ENCODE measurements around the gene ZNF652.

Gene ZNF652

DNA sequence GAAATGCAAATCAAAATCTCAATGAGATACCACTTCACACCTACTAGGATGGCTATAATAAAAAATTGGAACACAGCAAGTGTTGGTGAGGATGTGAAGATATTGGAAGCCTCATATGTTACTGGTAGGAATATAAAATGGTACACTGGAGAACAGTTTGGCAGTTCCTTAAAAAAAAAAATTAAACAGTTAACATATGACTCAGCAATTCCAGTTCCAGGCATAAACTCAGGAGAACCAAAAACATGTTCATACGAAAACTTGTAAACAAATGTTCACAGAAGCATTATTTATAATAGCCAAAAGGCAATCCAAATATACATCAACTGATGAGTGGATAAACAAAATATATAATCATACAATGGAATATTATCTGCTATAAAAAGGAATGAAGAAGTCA lies 28.2 kb downstream of the ZNF652 start:
- no peak overlapping the region for H2AK5ac ChIP-seq (ENCODE audit: low read length)
- H3K4me1 ChIP-seq (ENCODE audit: control insufficient read depth, low read depth, low read length): no peaks in the 10 kb centered on the region
- no CpG with 5 or more reads among the region's 1 CpG for WGBS (ENCODE audit: extremely low coverage, insufficient coverage, low lambda C conversion rate)
- H2BK120ac ChIP-seq (ENCODE audit: low read depth, low read length): no peak overlapping the region
- no peak overlapping the region for H2BK15ac ChIP-seq (replicated peaks; ENCODE audit: low read depth)
- H3K56ac ChIP-seq (ENCODE audit: low read length): no peak overlapping the region
- H4K5ac ChIP-seq (ENCODE audit: low read length): no peak overlapping the region
- no peaks in the 10 kb centered on the region for H3K79me2 ChIP-seq (ENCODE audit: control insufficient read depth, insufficient read depth, low read length)
- H3K4ac ChIP-seq (ENCODE audit: low read depth, low read length): no peak overlapping the region
- no peaks in the 10 kb centered on the region for H3K27me3 ChIP-seq (ENCODE audit: insufficient read depth, low read length, poor library complexity)
- H3K9ac ChIP-seq (ENCODE audit: low read length): no peak overlapping the region
- no peaks in the 10 kb centered on the region for H3K36me3 ChIP-seq (ENCODE audit: control insufficient read depth, insufficient read depth, low read length)
- no peak for DNase-seq
- H3K4me2 ChIP-seq (ENCODE audit: low read length): no peak overlapping the region
- no peak overlapping the region for H2BK5ac ChIP-seq (ENCODE audit: low read length)
- H3K18ac ChIP-seq (ENCODE audit: low read length): no peak overlapping the region
- no peak overlapping the region for H4K8ac ChIP-seq (ENCODE audit: low read depth, low read length)
- peaks cover 3% of the 10 kb centered on the region for H3K79me1 ChIP-seq (ENCODE audit: low read length)
- H3K27ac ChIP-seq (ENCODE audit: low read depth, low read length): no peak overlapping the region
- H3K23ac ChIP-seq (ENCODE audit: low read length): no peak overlapping the region
- no peak overlapping the region for H3K4me3 ChIP-seq (ENCODE audit: low read length)

DNA sequence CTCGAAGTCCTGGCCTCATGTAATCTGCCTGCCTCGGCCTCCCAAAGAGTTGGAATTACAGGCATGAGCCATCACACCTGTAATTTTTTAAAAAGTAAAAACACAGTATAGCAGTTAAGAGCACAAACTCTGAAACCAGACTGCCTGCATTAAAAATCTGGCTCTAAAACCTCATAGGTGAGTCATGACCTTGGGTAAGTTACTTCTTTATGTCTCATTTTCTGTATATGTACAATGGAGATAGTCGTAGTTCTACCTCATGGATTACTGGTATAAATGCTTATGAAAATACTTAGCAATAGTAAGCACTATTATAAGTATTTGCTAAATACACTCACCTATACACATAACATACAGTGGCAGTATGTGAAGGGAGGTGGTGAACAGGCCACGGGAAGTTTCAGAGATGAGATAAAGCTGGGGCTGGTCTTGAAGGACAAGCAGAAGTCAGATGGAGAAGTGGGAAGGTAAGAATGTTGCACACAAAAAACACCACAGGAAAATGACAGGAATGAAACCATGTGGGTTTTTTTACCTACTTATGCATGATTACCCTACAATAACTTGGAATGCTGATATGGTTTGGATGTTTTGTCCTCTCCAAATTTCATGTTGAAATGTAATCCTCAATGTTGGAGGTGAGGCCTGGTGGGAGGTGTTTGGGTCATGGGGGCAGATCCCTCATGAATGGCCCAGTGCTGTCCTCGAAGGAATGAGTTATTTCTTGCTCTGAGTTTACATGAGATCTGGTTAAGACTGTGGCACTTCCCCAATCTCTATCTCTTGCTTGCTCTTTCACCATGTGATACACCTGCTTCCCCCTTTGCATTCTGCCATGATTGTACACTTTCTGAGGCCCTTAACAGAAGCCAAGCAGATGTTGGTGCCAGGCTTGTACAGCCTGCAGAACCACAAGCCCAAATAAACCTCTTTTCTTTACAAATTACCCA lies 33.9 kb downstream of the ZNF652 start:
- H3K79me2 ChIP-seq (ENCODE audit: control insufficient read depth, insufficient read depth, low read length): no peaks in the 10 kb centered on the region
- no peak overlapping the region for H3K56ac ChIP-seq (ENCODE audit: low read length)
- peaks cover 7% of the 10 kb centered on the region for H3K79me1 ChIP-seq (ENCODE audit: low read length)
- no peak overlapping the region for H3K18ac ChIP-seq (ENCODE audit: low read length)
- no peak overlapping the region for H4K5ac ChIP-seq (ENCODE audit: low read length)
- no peak overlapping the region for H3K4ac ChIP-seq (ENCODE audit: low read depth, low read length)
- H3K9ac ChIP-seq (ENCODE audit: low read length): no peak overlapping the region
- no peak overlapping the region for H2BK15ac ChIP-seq (replicated peaks; ENCODE audit: low read depth)
- no peak overlapping the region for H2AK5ac ChIP-seq (ENCODE audit: low read length)
- no peaks in the 10 kb centered on the region for H3K36me3 ChIP-seq (ENCODE audit: control insufficient read depth, insufficient read depth, low read length)
- H3K27me3 ChIP-seq (ENCODE audit: insufficient read depth, low read length, poor library complexity): no peaks in the 10 kb centered on the region
- H3K23ac ChIP-seq (ENCODE audit: low read length): no peak overlapping the region
- no peak overlapping the region for H2BK120ac ChIP-seq (ENCODE audit: low read depth, low read length)
- no CpG with 5 or more reads among the region's 5 CpGs for WGBS (ENCODE audit: extremely low coverage, insufficient coverage, low lambda C conversion rate)
- no peak for DNase-seq
- H2BK5ac ChIP-seq (ENCODE audit: low read length): no peak overlapping the region
- H4K8ac ChIP-seq (ENCODE audit: low read depth, low read length): no peak overlapping the region
- no peak overlapping the region for H3K4me2 ChIP-seq (ENCODE audit: low read length)
- H3K4me3 ChIP-seq (ENCODE audit: low read length): no peak overlapping the region
- no peak overlapping the region for H3K27ac ChIP-seq (ENCODE audit: low read depth, low read length)
- no peaks in the 10 kb centered on the region for H3K4me1 ChIP-seq (ENCODE audit: control insufficient read depth, low read depth, low read length)

DNA sequence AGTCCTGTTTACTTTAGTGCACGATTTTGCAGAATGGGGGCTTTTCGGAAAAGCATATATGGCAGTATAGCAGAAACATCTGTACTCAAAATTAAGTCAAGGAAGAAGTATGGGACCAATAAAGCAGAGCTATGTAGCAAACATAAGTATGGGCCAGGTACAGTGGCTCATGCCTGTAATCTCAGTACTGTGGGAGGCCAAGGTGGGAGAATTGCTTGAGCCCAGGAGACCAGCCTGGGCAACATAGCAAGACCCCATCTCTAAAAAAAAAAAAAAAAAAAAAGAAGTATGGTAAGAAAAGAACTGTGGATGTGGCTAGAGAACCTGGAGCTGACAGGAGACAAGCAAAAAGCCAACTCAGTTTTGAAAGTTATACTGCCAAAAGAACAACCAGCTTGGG lies 36.1 kb downstream of the ZNF652 start:
- H2AK5ac ChIP-seq (ENCODE audit: low read length): no peak overlapping the region
- no peaks in the 10 kb centered on the region for H3K4me1 ChIP-seq (ENCODE audit: control insufficient read depth, low read depth, low read length)
- no peaks in the 10 kb centered on the region for H3K27me3 ChIP-seq (ENCODE audit: insufficient read depth, low read length, poor library complexity)
- no peak overlapping the region for H2BK5ac ChIP-seq (ENCODE audit: low read length)
- H2BK15ac ChIP-seq (replicated peaks; ENCODE audit: low read depth): no peak overlapping the region
- no peak overlapping the region for H3K23ac ChIP-seq (ENCODE audit: low read length)
- H4K8ac ChIP-seq (ENCODE audit: low read depth, low read length): no peak overlapping the region
- no CpG with 5 or more reads among the region's 2 CpGs for WGBS (ENCODE audit: extremely low coverage, insufficient coverage, low lambda C conversion rate)
- peaks cover 7% of the 10 kb centered on the region for H3K79me1 ChIP-seq (ENCODE audit: low read length)
- no peaks in the 10 kb centered on the region for H3K79me2 ChIP-seq (ENCODE audit: control insufficient read depth, insufficient read depth, low read length)
- no peak overlapping the region for H4K5ac ChIP-seq (ENCODE audit: low read length)
- no peaks in the 10 kb centered on the region for H3K36me3 ChIP-seq (ENCODE audit: control insufficient read depth, insufficient read depth, low read length)
- no peak for DNase-seq
- H3K18ac ChIP-seq (ENCODE audit: low read length): no peak overlapping the region
- H3K4me2 ChIP-seq (ENCODE audit: low read length): no peak overlapping the region
- no peak overlapping the region for H3K4ac ChIP-seq (ENCODE audit: low read depth, low read length)
- H3K4me3 ChIP-seq (ENCODE audit: low read length): no peak overlapping the region
- H3K56ac ChIP-seq (ENCODE audit: low read length): no peak overlapping the region
- no peak overlapping the region for H2BK120ac ChIP-seq (ENCODE audit: low read depth, low read length)
- no peak overlapping the region for H3K9ac ChIP-seq (ENCODE audit: low read length)
- H3K27ac ChIP-seq (ENCODE audit: low read depth, low read length): no peak overlapping the region

DNA sequence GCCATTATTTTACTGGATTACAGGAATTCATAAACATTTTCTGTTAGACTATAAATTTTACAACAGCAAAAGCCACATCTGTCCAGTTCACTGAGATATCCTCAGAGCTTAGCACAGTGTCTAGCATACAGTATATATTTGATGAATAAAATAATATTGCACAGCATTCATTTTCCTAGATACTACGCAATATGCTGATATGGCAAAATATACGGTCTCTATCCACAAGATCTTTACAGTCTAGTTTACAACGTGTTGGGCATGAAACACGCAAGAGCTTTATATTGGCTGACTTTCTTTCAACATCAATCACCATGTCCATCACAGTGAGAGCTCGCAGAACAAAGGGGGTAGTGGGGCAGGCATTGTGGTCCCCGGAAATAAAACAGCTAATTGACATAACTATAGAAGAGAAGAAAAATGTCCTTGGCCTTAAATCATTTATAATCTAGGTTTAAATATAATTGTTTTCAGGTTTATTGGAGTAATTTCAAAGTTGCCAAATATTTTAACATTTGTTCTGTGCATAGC lies 43.5 kb downstream of the ZNF652 start:
- no peak overlapping the region for H3K4ac ChIP-seq (ENCODE audit: low read depth, low read length)

DNA sequence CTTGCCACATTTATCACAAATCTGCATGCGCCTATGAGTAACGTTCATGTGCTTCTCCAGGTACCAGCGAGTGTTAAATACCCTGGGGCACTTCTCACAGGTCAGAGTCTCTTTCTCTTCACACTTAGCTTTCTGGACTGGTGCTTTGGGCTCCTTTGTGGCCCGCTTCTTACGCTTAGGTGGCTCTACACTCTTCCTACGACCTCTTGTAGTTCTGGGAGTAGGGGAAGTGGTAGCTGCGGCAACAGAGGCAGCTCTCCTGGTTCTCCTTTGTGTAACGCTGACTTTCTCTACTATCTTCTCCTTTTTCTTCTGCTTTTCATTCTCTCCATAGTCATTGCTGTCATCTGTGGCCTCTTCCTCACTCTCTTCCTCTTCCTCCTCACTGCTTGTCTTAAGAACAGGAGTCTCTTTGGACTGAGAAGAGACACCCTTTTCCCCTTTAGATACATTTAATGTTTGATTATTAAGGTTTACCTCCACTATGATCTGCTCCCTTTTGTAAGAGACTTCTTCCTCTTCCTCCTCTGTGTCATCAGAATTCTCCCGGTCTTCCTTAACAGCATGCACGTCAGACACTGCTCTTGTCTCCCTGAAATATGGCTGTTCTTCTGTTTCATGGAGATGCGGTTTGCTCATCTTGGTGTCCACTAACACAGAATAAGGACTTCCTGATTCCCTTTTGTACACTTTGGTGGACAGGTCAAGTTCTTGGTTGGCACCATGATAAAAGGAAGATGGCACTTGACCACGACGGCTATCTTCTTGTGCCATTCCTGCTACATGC lies 45.0 kb downstream of the ZNF652 start:
- no peak overlapping the region for H2BK5ac ChIP-seq (ENCODE audit: low read length)
- no CpG with 5 or more reads among the region's 13 CpGs for WGBS (ENCODE audit: extremely low coverage, insufficient coverage, low lambda C conversion rate)
- no peak overlapping the region for H3K4me2 ChIP-seq (ENCODE audit: low read length)
- no peaks in the 10 kb centered on the region for H3K79me2 ChIP-seq (ENCODE audit: control insufficient read depth, insufficient read depth, low read length)
- no peak overlapping the region for H3K4ac ChIP-seq (ENCODE audit: low read depth, low read length)
- no peak overlapping the region for H2BK15ac ChIP-seq (replicated peaks; ENCODE audit: low read depth)
- H3K27me3 ChIP-seq (ENCODE audit: insufficient read depth, low read length, poor library complexity): no peaks in the 10 kb centered on the region
- H3K56ac ChIP-seq (ENCODE audit: low read length): no peak overlapping the region
- peak; percentile 36 for DNase-seq
- no peak overlapping the region for H3K18ac ChIP-seq (ENCODE audit: low read length)
- no peaks in the 10 kb centered on the region for H3K4me1 ChIP-seq (ENCODE audit: control insufficient read depth, low read depth, low read length)
- no peaks in the 10 kb centered on the region for H3K36me3 ChIP-seq (ENCODE audit: control insufficient read depth, insufficient read depth, low read length)
- H2AK5ac ChIP-seq (ENCODE audit: low read length): no peak overlapping the region
- no peak overlapping the region for H3K27ac ChIP-seq (ENCODE audit: low read depth, low read length)
- no peak overlapping the region for H3K4me3 ChIP-seq (ENCODE audit: low read length)
- H3K23ac ChIP-seq (ENCODE audit: low read length): no peak overlapping the region
- no peak overlapping the region for H2BK120ac ChIP-seq (ENCODE audit: low read depth, low read length)
- no peak overlapping the region for H4K5ac ChIP-seq (ENCODE audit: low read length)
- H3K79me1 ChIP-seq (ENCODE audit: low read length): no peaks in the 10 kb centered on the region
- no peak overlapping the region for H4K8ac ChIP-seq (ENCODE audit: low read depth, low read length)
- no peak overlapping the region for H3K9ac ChIP-seq (ENCODE audit: low read length)

More for the DNA sequence above, 43.5 kb downstream of the ZNF652 start:
- no CpG with 5 or more reads among the region's 6 CpGs for WGBS (ENCODE audit: extremely low coverage, insufficient coverage, low lambda C conversion rate)
- no peak overlapping the region for H3K18ac ChIP-seq (ENCODE audit: low read length)
- H2BK15ac ChIP-seq (replicated peaks; ENCODE audit: low read depth): no peak overlapping the region
- H3K79me1 ChIP-seq (ENCODE audit: low read length): no peaks in the 10 kb centered on the region
- H3K4me3 ChIP-seq (ENCODE audit: low read length): no peak overlapping the region
- H3K56ac ChIP-seq (ENCODE audit: low read length): no peak overlapping the region
- H2AK5ac ChIP-seq (ENCODE audit: low read length): no peak overlapping the region
- DNase-seq: no peak
- no peak overlapping the region for H3K27ac ChIP-seq (ENCODE audit: low read depth, low read length)
- H3K27me3 ChIP-seq (ENCODE audit: insufficient read depth, low read length, poor library complexity): no peaks in the 10 kb centered on the region
- no peak overlapping the region for H4K8ac ChIP-seq (ENCODE audit: low read depth, low read length)
- no peak overlapping the region for H4K5ac ChIP-seq (ENCODE audit: low read length)
- H3K36me3 ChIP-seq (ENCODE audit: control insufficient read depth, insufficient read depth, low read length): no peaks in the 10 kb centered on the region
- H2BK5ac ChIP-seq (ENCODE audit: low read length): no peak overlapping the region
- H3K9ac ChIP-seq (ENCODE audit: low read length): no peak overlapping the region
- no peaks in the 10 kb centered on the region for H3K79me2 ChIP-seq (ENCODE audit: control insufficient read depth, insufficient read depth, low read length)
- H3K23ac ChIP-seq (ENCODE audit: low read length): no peak overlapping the region
- no peaks in the 10 kb centered on the region for H3K4me1 ChIP-seq (ENCODE audit: control insufficient read depth, low read depth, low read length)
- H3K4me2 ChIP-seq (ENCODE audit: low read length): no peak overlapping the region
- no peak overlapping the region for H2BK120ac ChIP-seq (ENCODE audit: low read depth, low read length)

Measured in mesendoderm (in vitro differentiated cells).